ENCODE data around the gene TTLL7. TPM values are rescaled to one million over a fixed set of nuclear protein-coding genes. Genes with fewer than 3 reads are reported as not detected.

The TTLL7 gene
- total and polyA plus RNA-seq, 9 donors = 2.0 to 21.8 (median 2.8) TPM

GRCh38 chr1:83857103-83857502, 141.8 kb downstream of the TTLL7 start:
- 44 to 62% (median 60%) methylated on average over 1 of the region's 1 CpG for WGBS, 3 donors
- peaks cover 2% of the 10 kb centered on the region for H3K4me1 ChIP-seq (ENCODE audit: insufficient read depth)
- DNase-seq = no peak
- no peak overlapping the region for H3K4me3 ChIP-seq
- TF ChIP-seq POLR2A (IDR thresholded peaks at IDR 0.05) = no peak
- no peak for TF ChIP-seq EP300 (IDR thresholded peaks at IDR 0.05)
- TF ChIP-seq CTCF (IDR thresholded peaks at IDR 0.05) = no peak
- no peaks in the 10 kb centered on the region for H3K36me3 ChIP-seq
- H3K9me3 ChIP-seq = no peaks in the 10 kb centered on the region
- intact Hi-C loops (cut with DNase I) = no loop called here
- no peak overlapping the region for H3K27ac ChIP-seq
- no peaks in the 10 kb centered on the region for H3K27me3 ChIP-seq

GRCh38 chr1:83856381-83856780, 142.6 kb downstream of the TTLL7 start:
- WGBS, 3 donors = 87 to 91% (median 88%) methylated on average over 2 of the region's 2 CpGs

GRCh38 chr1:83854456-83854855, 144.5 kb downstream of the TTLL7 start:
- 93 to 98% (median 97%) methylated on average over 1 of the region's 1 CpG for WGBS, 3 donors
- H3K9me3 ChIP-seq = no peaks in the 10 kb centered on the region
- H3K4me1 ChIP-seq (ENCODE audit: insufficient read depth) = peaks cover 2% of the 10 kb centered on the region
- TF ChIP-seq POLR2A (IDR thresholded peaks at IDR 0.05) (no peak), EP300 (IDR thresholded peaks at IDR 0.05) (no peak), CTCF (IDR thresholded peaks at IDR 0.05) (no peak)
- DNase-seq = no peak
- no peak overlapping the region for H3K4me3 ChIP-seq
- intact Hi-C loops (cut with DNase I) = no loop called here
- H3K27me3 ChIP-seq = no peaks in the 10 kb centered on the region
- no peak overlapping the region for H3K27ac ChIP-seq
- no peaks in the 10 kb centered on the region for H3K36me3 ChIP-seq

More at GRCh38 chr1:83856381-83856780, 142.6 kb downstream of the TTLL7 start:
- H3K27ac ChIP-seq = no peak overlapping the region
- H3K4me3 ChIP-seq = no peak overlapping the region
- intact Hi-C loops (cut with DNase I) = no loop called here
- peaks cover 2% of the 10 kb centered on the region for H3K4me1 ChIP-seq (ENCODE audit: insufficient read depth)
- H3K36me3 ChIP-seq = no peaks in the 10 kb centered on the region
- H3K9me3 ChIP-seq = no peaks in the 10 kb centered on the region
- DNase-seq = no peak
- TF ChIP-seq EP300 (IDR thresholded peaks at IDR 0.05) (no peak), CTCF (IDR thresholded peaks at IDR 0.05) (no peak), POLR2A (IDR thresholded peaks at IDR 0.05) (no peak)
- H3K27me3 ChIP-seq = no peaks in the 10 kb centered on the region

GRCh38 chr1:83850834-83851233, 148.1 kb downstream of the TTLL7 start:
- no peaks in the 10 kb centered on the region for H3K9me3 ChIP-seq
- no peaks in the 10 kb centered on the region for H3K36me3 ChIP-seq
- TF ChIP-seq POLR2A (IDR thresholded peaks at IDR 0.05) = no peak
- no peak for TF ChIP-seq CTCF (IDR thresholded peaks at IDR 0.05)
- no peak for TF ChIP-seq EP300 (IDR thresholded peaks at IDR 0.05)
- no peaks in the 10 kb centered on the region for H3K4me1 ChIP-seq (ENCODE audit: insufficient read depth)
- H3K4me3 ChIP-seq = no peak overlapping the region
- H3K27me3 ChIP-seq = no peaks in the 10 kb centered on the region
- DNase-seq = no peak
- WGBS, 3 donors = 92 to 97% (median 96%) methylated on average over 3 of the region's 3 CpGs
- no peak overlapping the region for H3K27ac ChIP-seq
- intact Hi-C loops (cut with DNase I) = no loop called here

All from ovary (tissue), 9 donors.